ENCODE measurements around the gene SYNPO2. TPM values are rescaled to one million over a fixed set of nuclear protein-coding genes. Genes with fewer than 3 reads are reported as not detected.

The SYNPO2 gene
- total RNA-seq, 1 experiment from 2014 or later: 0.93 TPM

GRCh38 chr4:119103263-119103662 is 214.6 kb downstream of the SYNPO2 start:
- BruUV-seq (replicated peaks): no TSS peak
- H3K4me1 ChIP-seq (ENCODE audit: control insufficient read depth in 1 of 2, insufficient read depth in 2 of 2, low read length in 2 of 2): peaks cover 3 to 23% of the 10 kb centered on the region in 2 experiments; a peak in 3 of 4 replicates
- H3K27ac ChIP-seq (ENCODE audit: low read depth, low read length): no peak overlapping the region
- DNase-seq (ENCODE audit: low read depth, low spot score) (peak; percentile 85), ATAC-seq (peak; percentile 79)
- H3K9me2 ChIP-seq (ENCODE audit: insufficient read depth): no peaks in the 10 kb centered on the region
- peak overlapping the region; percentile 95 for H2AFZ ChIP-seq (ENCODE audit: low read depth, low read length, poor library complexity, severe bottlenecking)
- H3K9me3 ChIP-seq (ENCODE audit: control insufficient read depth in 1 of 2, insufficient read depth in 1 of 2, low read depth in 1 of 2, low read length in 2 of 2): no peaks in the 10 kb centered on the region
- no peaks in the 10 kb centered on the region for H4K20me1 ChIP-seq (ENCODE audit: insufficient read depth)
- H3K27me3 ChIP-seq (ENCODE audit: insufficient read depth, low read length): no peaks in the 10 kb centered on the region
- no peaks in the 10 kb centered on the region for H3K36me3 ChIP-seq (ENCODE audit: control insufficient read depth in 1 of 2, insufficient read depth in 2 of 2, low read length in 2 of 2)
- peak overlapping the region; percentile 29 for H3K9ac ChIP-seq (ENCODE audit: low read length)
- ChIA-PET POLR2A (interaction anchor here (0.9 to 2.4 kb wide), 5 partner anchors 10 to 197 kb away, joined by 3 to 22 read pairs (median 6); partner anchors contain the start of gene USP53), RAD21 (ENCODE audit: low non-redundant PET in 1 of 2, low total read pairs in 2 of 2, uncharacterized antibody in 2 of 2, unreplicated experiment in 2 of 2) (interaction anchor here in 1 of 2 experiments (0.7 kb wide), 1 partner anchor 104 kb away, joined by 3 read pairs; no protein-coding TSS in a partner anchor), CTCF (interaction anchor here (1.0 to 2.8 kb wide), 4 partner anchors 16 to 238 kb away, joined by 3 to 9 read pairs (median 4); no protein-coding TSS in a partner anchor)
- intact Hi-C loops (cut with micrococcal nuclease): loop anchor here (5.0 kb wide), 1 partner anchor 109 kb away; the partner anchor contains the start of gene USP53
- H3K79me2 ChIP-seq (ENCODE audit: insufficient read depth, low read length): no peaks in the 10 kb centered on the region
- H3K4me2 ChIP-seq (ENCODE audit: low read length): peak overlapping the region; percentile 55
- 0 out of 4 replicates have a peak overlapping the region, but pooled peaks of 1 of the 2 experiments have one; percentile 18 for H3K4me3 ChIP-seq (replicated peaks in 1 of 2; ENCODE audit: low read depth in 1 of 2, low read length in 2 of 2)
- TF ChIP-seq REST (IDR thresholded peaks at IDR 0.05; ENCODE audit: low read depth): no peak
- peak; percentile 80 for TF ChIP-seq SIN3A (IDR thresholded peaks at IDR 0.05; ENCODE audit: low read depth)
- TF ChIP-seq EZH2 (IDR thresholded peaks at IDR 0.05): no peak
- TF ChIP-seq ZFX (IDR thresholded peaks at IDR 0.05): no peak
- TF ChIP-seq ELF1 (IDR thresholded peaks at IDR 0.05; ENCODE audit: borderline replicate concordance, low read depth): peak; percentile 66
- TF ChIP-seq CEBPB (IDR thresholded peaks at IDR 0.05; ENCODE audit: low read depth): peak; percentile 94
- peak; percentile 87 for TF ChIP-seq JUND (IDR thresholded peaks at IDR 0.05)
- peak; percentile 19 for TF ChIP-seq ZBTB33 (IDR thresholded peaks at IDR 0.05; ENCODE audit: extremely low read depth, insufficient replicate concordance, low read length)
- TF ChIP-seq POLR2AphosphoS5 (IDR thresholded peaks at IDR 0.05; ENCODE audit: low read depth, low read length): peak; percentile 60; the same call in 1 of the 2 replicates
- TF ChIP-seq RAD21 (IDR thresholded peaks at IDR 0.05; ENCODE audit: low read depth): peak; percentile 24; the same call in 1 of the 2 replicates
- TF ChIP-seq CTCF (IDR thresholded peaks at IDR 0.05 in 2 of 3, conservative IDR thresholded peaks at IDR 0.05 in 1 of 3; ENCODE audit: borderline replicate concordance in 1 of 3, insufficient read depth in 1 of 3, low read depth in 2 of 3, low read length in 2 of 3): no peak
- no peak for TF ChIP-seq ZNF274 (IDR thresholded peaks at IDR 0.05; ENCODE audit: low read depth, low read length)
- TF ChIP-seq ATF3 (IDR thresholded peaks at IDR 0.05): peak; percentile 92
- peak; percentile 92 for TF ChIP-seq CBX3 (IDR thresholded peaks at IDR 0.05; ENCODE audit: low read depth)
- TF ChIP-seq POLR2A (IDR thresholded peaks at IDR 0.05; ENCODE audit: borderline replicate concordance, extremely low read depth, insufficient read depth, insufficient read length): no peak
- no peak for TF ChIP-seq YY1 (IDR thresholded peaks at IDR 0.05; ENCODE audit: extremely low read depth, insufficient replicate concordance, low read depth, low read length)
- no peak for TF ChIP-seq EZH2phosphoT487 (IDR thresholded peaks at IDR 0.05; ENCODE audit: borderline replicate concordance)
- peak; percentile 63 for TF ChIP-seq SRF (IDR thresholded peaks at IDR 0.05; ENCODE audit: low read depth)
- no peak for TF ChIP-seq TCF7L2 (IDR thresholded peaks at IDR 0.05; ENCODE audit: borderline replicate concordance, extremely low read depth, insufficient read depth, insufficient read length)
- no peak for TF ChIP-seq EGR1 (IDR thresholded peaks at IDR 0.05; ENCODE audit: low read depth)
- TF ChIP-seq FOSL1 (IDR thresholded peaks at IDR 0.05; ENCODE audit: low read depth): peak; percentile 89
